Gastroesophageal sphincter (tissue), 4 donors: Measurements from ENCODE around the gene DCX. TPM values are rescaled to one million over a fixed set of nuclear protein-coding genes. Genes with fewer than 3 reads are reported as not detected.

Source experiments
- ATAC-seq: fragments of 150-250 bp; one replicate; pipeline ENCODE4 v1.9.1; 2016; ENCODE audit warnings: mild to moderate bottlenecking, moderate library complexity
- H3K27ac ChIP-seq, 4 donors: fragments of 200-600 bp; sonication (generic) in 3 of 4; 1 replicate in 3 of 4; 2 replicates in 1 of 4; pipeline ENCODE4 v1.5.1; 2016 to 2019
- H3K27me3 ChIP-seq: fragments of 200-600 bp; sonication (generic); one replicate; pipeline ENCODE4 v1.5.1; 2019
- H3K36me3 ChIP-seq, 2 donors: fragments of 200-600 bp; sonication (generic); one replicate each; pipeline ENCODE4 v1.5.1; 2019; ENCODE audit warnings: control low read depth in 1 of 2
- H3K4me1 ChIP-seq, 3 donors: fragments of 200-600 bp; sonication (generic); 1 replicate in 2 of 3; 2 replicates in 1 of 3; pipeline ENCODE4 v1.5.1; 2016 to 2019; ENCODE audit warnings: control low read depth in 2 of 3
- H3K4me3 ChIP-seq, 2 donors: fragments of 200-600 bp; sonication (generic); one replicate each; pipeline ENCODE4 v1.5.1; 2019; ENCODE audit warnings: mild to moderate bottlenecking in 1 of 2, moderate library complexity in 1 of 2
- H3K9me3 ChIP-seq, 3 donors: fragments of 200-600 bp; sonication (generic); one replicate each; pipeline ENCODE4 v1.5.1; 2017 to 2019; ENCODE audit warnings: control low read depth in 2 of 3
- CTCF ChIP-seq, 4 experiments: fragments of 200-600 bp in 2 of 4; fragments of 450-650 bp in 2 of 4; sonication (generic) in 1 of 4; IDR thresholded peaks; one replicate each; pipeline ENCODE4 v1.5.1; 2017 to 2019; ENCODE audit warnings: antibody characterized with exemption in 4 of 4, mild to moderate bottlenecking in 2 of 4, moderate library complexity in 2 of 4
- EP300 ChIP-seq: sonication (generic); formaldehyde crosslinking; IDR thresholded peaks from one replicate; pipeline ENCODE4 v1.6.1; 2017; ENCODE audit warnings: antibody characterized with exemption, mild to moderate bottlenecking
- POLR2A ChIP-seq, 2 donors: fragments of 450-650 bp; IDR thresholded peaks; one replicate each; pipeline ENCODE4 v1.6.1; 2017; ENCODE audit warnings: antibody characterized with exemption in 2 of 2, mild to moderate bottlenecking in 2 of 2, moderate library complexity in 1 of 2
- POLR2AphosphoS5 ChIP-seq: sonication (generic); formaldehyde crosslinking; IDR thresholded peaks from one replicate; pipeline ENCODE4 v1.6.1; 2017; ENCODE audit warnings: antibody characterized with exemption
- WGBS, 2 donors: methylation state at CpG; one replicate each; pipeline ENCODE4 v1.1.5; 2018; ENCODE audit warnings: low coverage in 1 of 2; 5-methylcytosine and 5-hydroxymethylcytosine counted together
- total RNA-seq, 4 donors: library from RNA; depleted of rRNA; stranded (reverse); fragments of >200 nt; gene quantifications; one replicate each; pipeline ENCODE4 v1.1.0, GENCODE V29; 2016

Gene DCX
- total RNA-seq, 4 donors from 2014 or later: under 0.01 TPM; not detected in 3

- Histone ChIP-seq H3K4me1 (no peaks in the 10 kb centered on the region), H3K4me3 (no peak overlapping the region), H3K36me3 (no peaks in the 10 kb centered on the region), H3K9me3 (no peaks in the 10 kb centered on the region), H3K27ac (no peak overlapping the region), H3K27me3 (no peaks in the 10 kb centered on the region)
- ATAC-seq: no peak
- no peak for TF ChIP-seq POLR2AphosphoS5
- TF ChIP-seq CTCF (IDR thresholded peaks at IDR 0.05): no peak
- no peak for TF ChIP-seq EP300
- no peak for TF ChIP-seq POLR2A (IDR thresholded peaks at IDR 0.05)
- 89 to 100% methylated on average over 1 of the region's 1 CpG for WGBS, 2 donors
These were observed 32.0 kb upstream of the DCX start for GRCh38 chrX:111443946-111444345.

- Histone ChIP-seq H3K4me1 (no peaks in the 10 kb centered on the region), H3K27me3 (no peaks in the 10 kb centered on the region), H3K27ac (no peak overlapping the region), H3K9me3 (no peaks in the 10 kb centered on the region), H3K4me3 (no peak overlapping the region), H3K36me3 (no peaks in the 10 kb centered on the region)
- 88 to 94% methylated on average over 1 to 2 of the region's 2 CpGs for WGBS, 2 donors
- ATAC-seq: no peak
- TF ChIP-seq POLR2A (IDR thresholded peaks at IDR 0.05) (no peak), POLR2AphosphoS5 (no peak), EP300 (no peak), CTCF (IDR thresholded peaks at IDR 0.05) (no peak)
These were observed 30.8 kb upstream of the DCX start for GRCh38 chrX:111442791-111443190.

- no peak for TF ChIP-seq EP300
- TF ChIP-seq POLR2AphosphoS5: no peak
- TF ChIP-seq POLR2A (IDR thresholded peaks at IDR 0.05): no peak
- TF ChIP-seq CTCF (IDR thresholded peaks at IDR 0.05): no peak
- no peaks in the 10 kb centered on the region for H3K4me1 ChIP-seq
- H3K9me3 ChIP-seq: no peaks in the 10 kb centered on the region
- no peaks in the 10 kb centered on the region for H3K36me3 ChIP-seq
- no peak for ATAC-seq
- WGBS, 2 donors: 29 to 45% methylated on average over 1 of the region's 1 CpG
- no peaks in the 10 kb centered on the region for H3K27me3 ChIP-seq
- no peak overlapping the region for H3K4me3 ChIP-seq
- H3K27ac ChIP-seq: no peak overlapping the region
These were observed 23.5 kb upstream of the DCX start for GRCh38 chrX:111435469-111435868.

GRCh38 chrX:111431001-111431400, 19.0 kb upstream of the DCX start:
- Histone ChIP-seq H3K27me3 (no peaks in the 10 kb centered on the region), H3K4me3 (no peak overlapping the region), H3K36me3 (no peaks in the 10 kb centered on the region), H3K4me1 (no peaks in the 10 kb centered on the region), H3K27ac (no peak overlapping the region), H3K9me3 (no peaks in the 10 kb centered on the region)
- ATAC-seq: no peak
- 60% methylated on average over 1 of the region's 2 CpGs; no CpG with 5 or more reads in 1 of the 2 donors for WGBS, 2 donors
- TF ChIP-seq EP300 (no peak), CTCF (IDR thresholded peaks at IDR 0.05) (no peak), POLR2A (IDR thresholded peaks at IDR 0.05) (no peak), POLR2AphosphoS5 (no peak)

- no peaks in the 10 kb centered on the region for H3K36me3 ChIP-seq
- H3K4me1 ChIP-seq: no peaks in the 10 kb centered on the region
- H3K27me3 ChIP-seq: peaks cover 4% of the 10 kb centered on the region
- H3K4me3 ChIP-seq: no peak overlapping the region
- 18 to 40% methylated on average over 1 to 2 of the region's 2 CpGs for WGBS, 2 donors
- TF ChIP-seq EP300 (no peak), CTCF (IDR thresholded peaks at IDR 0.05) (no peak), POLR2AphosphoS5 (no peak), POLR2A (IDR thresholded peaks at IDR 0.05) (no peak)
- H3K27ac ChIP-seq: no peak overlapping the region
- ATAC-seq: no peak
- H3K9me3 ChIP-seq: no peaks in the 10 kb centered on the region
These were observed 435 bp downstream of the DCX start for GRCh38 chrX:111411557-111411956.
